IPS DF 6.9 (cell line): ENCODE measurements around the gene OR51V1.

Source experiments
- DNase-seq: peaks from one replicate; pipeline ENCODE4 v3.0.0-alpha.2; 2013; ENCODE audit warnings: low read depth, low spot score
- H3K27ac ChIP-seq: one replicate; pipeline ENCODE4 v1.5.1; 2013; ENCODE audit warnings: low read length, control low read depth
- H3K27me3 ChIP-seq: 2 replicates; pipeline ENCODE4 v1.6.1; 2013; ENCODE audit warnings: mild to moderate bottlenecking, low read length; ENCODE audit not compliant: control insufficient read depth, insufficient read depth
- H3K36me3 ChIP-seq: 2 replicates; pipeline ENCODE4 v1.6.1; 2013; ENCODE audit warnings: low read length; ENCODE audit not compliant: control insufficient read depth, insufficient read depth
- H3K4me1 ChIP-seq: 2 replicates; pipeline ENCODE4 v1.6.1; 2013; ENCODE audit warnings: low read length; ENCODE audit not compliant: control insufficient read depth, insufficient read depth
- H3K4me3 ChIP-seq: 2 replicates; pipeline ENCODE4 v1.5.1; 2013; ENCODE audit warnings: mild to moderate bottlenecking, low read length
- H3K9me3 ChIP-seq: 2 replicates; pipeline ENCODE4 v1.6.1; 2013; ENCODE audit warnings: low read length, inconsistent platforms; ENCODE audit not compliant: control insufficient read depth, insufficient read depth
- WGBS: extraction: QIAGEN DNeasy Blood & Tissue Kit; methylation state at CpG from one replicate; pipeline ENCODE4 v1.1.7; 2013; ENCODE audit warnings: mixed read lengths, missing lambda C conversion rate; ENCODE audit not compliant: insufficient read length, insufficient coverage; 5-methylcytosine and 5-hydroxymethylcytosine counted together

The OR51V1 gene

DNA sequence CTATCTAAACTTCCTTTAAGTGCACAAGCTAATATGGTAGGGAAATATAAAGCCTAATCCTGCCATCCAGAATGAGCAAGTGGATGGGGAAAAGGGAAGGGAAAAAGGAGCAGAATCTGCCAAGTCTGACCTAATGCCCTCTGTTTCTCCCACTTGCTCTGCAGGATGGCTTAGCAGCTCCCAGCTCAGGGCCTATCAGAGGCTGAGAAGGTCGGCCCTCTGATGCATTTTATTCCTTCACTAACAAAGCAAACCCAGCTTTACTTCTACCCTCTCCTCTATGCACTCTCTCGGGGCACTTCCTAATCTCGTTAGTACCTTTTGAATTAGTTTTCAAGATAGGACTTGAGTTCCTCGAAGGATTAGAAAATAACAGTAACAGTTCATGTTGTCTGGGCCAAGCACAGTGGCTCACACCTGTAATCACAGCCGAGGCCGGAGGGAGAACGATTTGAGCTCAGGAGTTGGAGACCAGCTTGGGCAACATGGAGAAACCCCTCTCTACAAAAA, 9.9 kb upstream of the OR51V1 start:
- H3K27ac ChIP-seq: no peak overlapping the region
- no peaks in the 10 kb centered on the region for H3K9me3 ChIP-seq
- H3K36me3 ChIP-seq: no peaks in the 10 kb centered on the region
- no CpG with 5 or more reads among the region's 7 CpGs for WGBS
- no peak for DNase-seq
- H3K4me1 ChIP-seq: no peaks in the 10 kb centered on the region
- H3K4me3 ChIP-seq: no peak overlapping the region
- H3K27me3 ChIP-seq: no peaks in the 10 kb centered on the region; the same call in 1 of the 2 replicates

DNA sequence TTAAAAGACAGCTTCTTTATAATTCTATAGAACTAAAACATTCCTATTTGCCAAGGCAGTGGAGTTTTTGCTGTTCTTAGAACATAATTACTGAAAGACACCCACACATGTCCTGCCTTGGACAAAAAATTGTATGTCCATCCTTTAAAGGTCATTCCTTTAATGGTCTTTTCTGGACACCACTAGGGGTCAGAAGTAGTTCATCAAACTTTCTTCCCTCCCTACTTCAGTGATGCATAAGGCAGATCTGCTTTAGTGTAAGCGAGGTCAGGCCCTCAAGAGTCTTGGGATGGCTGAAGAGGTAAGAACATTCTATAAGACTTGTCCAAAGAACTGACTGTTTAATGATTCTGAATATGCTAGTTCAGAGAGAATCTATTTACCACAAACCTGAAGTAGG, 4.3 kb upstream of the OR51V1 start:
- no peaks in the 10 kb centered on the region for H3K9me3 ChIP-seq
- H3K36me3 ChIP-seq: no peaks in the 10 kb centered on the region
- WGBS: no CpG with 5 or more reads among the region's 1 CpG
- no peak overlapping the region for H3K27ac ChIP-seq
- no peaks in the 10 kb centered on the region for H3K4me1 ChIP-seq
- no peaks in the 10 kb centered on the region for H3K27me3 ChIP-seq
- peak; percentile 20 for DNase-seq
- H3K4me3 ChIP-seq: no peak overlapping the region

DNA sequence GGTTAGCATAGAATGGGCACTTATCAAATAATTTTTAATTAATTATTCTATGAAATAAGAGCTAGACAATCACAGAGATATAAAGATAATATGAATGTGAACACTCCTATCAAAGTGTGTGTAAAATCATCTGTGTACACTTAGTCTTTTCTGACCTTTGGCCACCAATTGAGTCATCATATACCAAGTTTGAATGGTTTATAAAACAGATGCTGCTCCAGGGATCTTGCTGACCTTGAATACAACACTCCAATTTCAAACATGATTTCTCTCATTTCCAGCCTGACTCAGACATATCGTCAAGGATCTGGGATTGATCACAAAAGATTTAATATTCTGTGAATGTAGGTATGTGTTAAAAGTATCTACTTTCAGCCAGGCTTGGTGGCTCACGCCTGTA, 2.9 kb upstream of the OR51V1 start:
- H3K36me3 ChIP-seq: no peaks in the 10 kb centered on the region
- no peak for DNase-seq
- no peaks in the 10 kb centered on the region for H3K27me3 ChIP-seq
- no peak overlapping the region for H3K4me3 ChIP-seq
- no CpG with 5 or more reads among the region's 2 CpGs for WGBS
- H3K9me3 ChIP-seq: no peaks in the 10 kb centered on the region
- H3K27ac ChIP-seq: no peak overlapping the region
- no peaks in the 10 kb centered on the region for H3K4me1 ChIP-seq

DNA sequence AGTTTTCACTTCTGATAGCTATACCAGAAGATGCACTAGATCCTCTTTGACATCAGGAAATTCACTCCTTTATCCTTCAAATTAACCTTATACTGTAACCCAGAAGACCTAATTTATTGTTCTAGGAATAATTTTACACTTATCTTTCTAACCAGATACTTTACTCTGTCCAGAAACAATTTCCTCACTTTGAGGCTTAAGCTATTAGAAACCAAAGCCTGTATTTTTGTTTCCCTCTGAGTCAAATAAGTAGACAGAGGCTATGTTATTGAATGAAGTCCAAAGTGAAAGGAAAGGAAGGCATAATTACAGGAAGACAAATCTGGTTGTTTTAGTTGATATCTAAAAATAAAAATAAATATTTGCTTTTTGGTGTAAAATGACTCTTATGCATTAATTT, 2.2 kb downstream of the OR51V1 start:
- Histone ChIP-seq H3K4me3 (no peak overlapping the region), H3K4me1 (no peaks in the 10 kb centered on the region), H3K36me3 (no peaks in the 10 kb centered on the region), H3K27me3 (no peaks in the 10 kb centered on the region), H3K27ac (no peak overlapping the region), H3K9me3 (no peaks in the 10 kb centered on the region)
- no peak for DNase-seq

DNA sequence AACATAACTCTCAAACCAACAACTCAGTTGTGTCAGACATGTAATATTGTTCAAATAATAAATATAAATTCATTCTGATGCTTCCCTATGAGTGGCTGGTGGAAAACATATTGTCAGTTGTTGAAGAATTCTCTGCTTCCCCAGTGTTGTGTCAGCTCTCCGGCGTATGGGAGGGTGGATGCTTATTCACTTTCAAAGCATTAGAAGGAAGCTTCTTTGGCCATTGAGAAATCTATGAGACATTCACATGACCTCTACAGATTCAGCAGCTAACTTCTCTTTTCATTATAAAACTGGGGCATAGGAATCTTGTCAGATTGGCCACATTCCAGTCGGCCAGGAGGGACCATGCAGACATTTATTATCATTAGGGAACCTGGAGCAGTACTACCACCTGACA, 2.9 kb downstream of the OR51V1 start:
- no peaks in the 10 kb centered on the region for H3K36me3 ChIP-seq
- no peaks in the 10 kb centered on the region for H3K27me3 ChIP-seq
- H3K27ac ChIP-seq: no peak overlapping the region
- no peak for DNase-seq
- H3K4me1 ChIP-seq: no peaks in the 10 kb centered on the region
- no peaks in the 10 kb centered on the region for H3K9me3 ChIP-seq
- no peak overlapping the region for H3K4me3 ChIP-seq
- WGBS: no CpG with 5 or more reads among the region's 3 CpGs

DNA sequence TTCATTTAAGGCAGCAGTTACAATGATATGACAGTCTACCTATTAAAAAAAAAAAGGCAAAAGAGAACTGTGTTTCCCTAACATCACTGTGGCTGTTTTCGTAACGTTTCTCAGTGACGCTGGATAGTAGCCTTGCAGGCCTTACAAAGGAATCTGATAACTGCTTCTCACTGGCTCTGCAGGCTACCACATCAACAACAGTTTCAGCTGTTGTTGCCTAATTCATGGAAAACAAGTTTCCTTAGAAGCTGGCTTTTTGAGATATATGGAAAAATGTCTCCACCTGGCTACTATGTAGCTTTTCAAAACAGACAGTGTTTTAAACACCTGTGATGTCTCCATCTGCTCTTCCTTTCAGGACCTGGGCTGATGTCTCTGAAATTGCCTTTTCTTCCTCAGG, 3.8 kb downstream of the OR51V1 start:
- no peak for DNase-seq
- Histone ChIP-seq H3K36me3 (no peaks in the 10 kb centered on the region), H3K27ac (no peak overlapping the region), H3K4me3 (no peak overlapping the region), H3K9me3 (no peaks in the 10 kb centered on the region), H3K4me1 (no peaks in the 10 kb centered on the region), H3K27me3 (no peaks in the 10 kb centered on the region)
- no CpG with 5 or more reads among the region's 3 CpGs for WGBS

DNA sequence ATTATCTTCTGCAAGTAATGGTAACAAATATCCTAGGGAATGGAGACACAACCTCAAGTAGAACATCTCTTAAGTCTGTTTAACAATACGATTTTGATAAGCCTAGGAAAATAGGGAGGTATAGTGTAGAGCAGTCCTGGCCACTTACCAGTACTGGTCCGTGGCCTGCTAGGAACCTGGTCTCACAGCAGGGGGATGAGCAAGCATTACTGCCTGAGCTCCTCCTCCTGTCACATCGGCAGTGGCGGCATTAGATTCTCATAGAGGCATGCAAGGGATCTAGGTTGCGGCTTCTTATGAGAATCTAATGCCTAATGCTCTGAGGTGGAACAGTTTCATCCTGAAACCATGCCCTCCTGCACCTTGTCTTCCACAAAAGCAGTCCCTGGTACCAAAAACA, 4.4 kb downstream of the OR51V1 start:
- no peaks in the 10 kb centered on the region for H3K4me1 ChIP-seq
- H3K9me3 ChIP-seq: no peaks in the 10 kb centered on the region
- H3K4me3 ChIP-seq: no peak overlapping the region
- H3K36me3 ChIP-seq: no peaks in the 10 kb centered on the region
- H3K27ac ChIP-seq: no peak overlapping the region
- DNase-seq: no peak
- no peaks in the 10 kb centered on the region for H3K27me3 ChIP-seq
- no CpG with 5 or more reads among the region's 5 CpGs for WGBS

DNA sequence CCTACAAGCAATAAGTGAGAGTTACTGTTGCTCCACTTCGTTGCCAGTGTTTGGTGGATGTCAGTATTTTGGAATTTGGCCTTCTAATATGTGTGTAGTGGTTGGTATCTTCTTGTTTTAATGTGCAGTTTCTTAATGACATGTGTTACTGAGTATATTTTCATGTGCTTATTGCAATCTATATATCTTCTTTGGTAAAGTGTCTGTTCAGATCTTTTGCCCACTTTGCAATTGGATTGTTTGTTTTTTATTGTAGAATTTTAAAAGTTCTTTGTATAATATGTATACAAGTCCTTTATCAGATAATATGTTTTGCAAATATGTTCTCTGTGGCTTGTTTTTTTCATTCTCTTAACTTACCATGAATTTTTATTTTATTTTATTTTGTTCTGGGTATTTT, 7.7 kb downstream of the OR51V1 start:
- DNase-seq: no peak
- H3K36me3 ChIP-seq: no peaks in the 10 kb centered on the region
- H3K4me3 ChIP-seq: no peak overlapping the region
- no peaks in the 10 kb centered on the region for H3K4me1 ChIP-seq
- WGBS: no CpG with 5 or more reads among the region's 1 CpG
- H3K27ac ChIP-seq: no peak overlapping the region
- no peaks in the 10 kb centered on the region for H3K27me3 ChIP-seq
- H3K9me3 ChIP-seq: peaks cover 3% of the 10 kb centered on the region

DNA sequence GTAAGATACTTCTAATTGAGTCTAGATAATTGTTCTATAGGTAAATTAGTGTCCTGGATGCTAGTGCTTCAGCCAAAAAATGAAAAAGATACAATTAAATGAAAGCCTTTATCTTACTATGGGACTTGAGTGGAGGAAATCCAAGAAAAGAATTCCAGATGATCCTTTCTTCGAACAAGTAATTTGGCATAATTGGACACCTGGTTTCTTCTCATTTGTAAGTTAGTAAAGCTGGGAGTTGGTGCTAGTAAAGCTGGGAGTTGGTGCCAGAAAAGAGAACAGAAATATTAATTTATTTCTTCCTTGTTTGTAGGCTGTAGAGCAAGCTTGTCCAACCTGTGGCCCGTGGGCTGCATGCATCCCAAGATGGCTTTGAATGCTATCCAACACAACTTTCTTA, 12.3 kb downstream of the OR51V1 start:
- WGBS: no CpG with 5 or more reads among the region's 2 CpGs
- no peak overlapping the region for H3K27ac ChIP-seq

DNA sequence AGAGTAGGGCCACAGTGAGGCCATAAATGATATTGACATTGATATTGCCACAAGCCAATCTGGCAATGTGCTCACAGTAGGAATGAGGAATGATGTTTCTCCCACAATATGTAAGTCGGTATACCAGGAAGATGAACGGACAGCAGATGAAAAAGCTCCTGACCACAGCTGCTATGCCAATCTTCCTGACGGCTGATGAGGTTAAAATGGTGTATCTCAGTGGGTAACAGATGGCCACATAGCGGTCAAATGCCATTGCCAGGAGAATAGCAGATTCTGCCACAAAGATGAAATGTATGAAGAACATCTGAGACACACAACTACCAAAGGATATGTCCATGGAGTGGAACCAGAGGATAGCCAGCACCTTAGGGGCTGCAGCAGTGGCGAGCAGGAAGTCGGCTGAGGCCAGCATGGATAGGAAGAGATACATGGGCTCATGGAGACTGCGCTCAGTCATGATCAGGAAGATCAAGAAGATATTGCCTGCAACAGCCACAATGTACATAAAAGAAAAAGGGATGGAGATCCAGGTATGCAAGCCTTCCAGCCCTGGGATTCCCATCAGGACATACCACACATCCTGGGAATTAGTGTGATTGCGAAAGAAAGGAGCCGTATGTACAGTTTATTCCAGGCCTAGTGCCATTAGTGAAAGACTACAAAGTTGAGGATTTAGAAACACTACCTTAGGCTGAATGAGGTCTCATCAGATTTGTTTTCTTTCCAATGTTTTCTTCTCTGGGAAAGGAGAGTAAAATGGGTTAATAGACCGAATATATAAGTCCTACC, 22.2 kb downstream of the OR51V1 start:
- H3K4me1 ChIP-seq: no peaks in the 10 kb centered on the region
- no peak for DNase-seq
- H3K27me3 ChIP-seq: no peaks in the 10 kb centered on the region
- H3K36me3 ChIP-seq: no peaks in the 10 kb centered on the region
- H3K4me3 ChIP-seq: no peak overlapping the region
- no peak overlapping the region for H3K27ac ChIP-seq
- H3K9me3 ChIP-seq: no peaks in the 10 kb centered on the region
- no CpG with 5 or more reads among the region's 10 CpGs for WGBS

More for the DNA sequence above, 12.3 kb downstream of the OR51V1 start:
- Histone ChIP-seq H3K4me1 (no peaks in the 10 kb centered on the region), H3K36me3 (no peaks in the 10 kb centered on the region), H3K27me3 (no peaks in the 10 kb centered on the region), H3K4me3 (no peak overlapping the region), H3K9me3 (peaks cover 3% of the 10 kb centered on the region)
- DNase-seq: no peak

DNA sequence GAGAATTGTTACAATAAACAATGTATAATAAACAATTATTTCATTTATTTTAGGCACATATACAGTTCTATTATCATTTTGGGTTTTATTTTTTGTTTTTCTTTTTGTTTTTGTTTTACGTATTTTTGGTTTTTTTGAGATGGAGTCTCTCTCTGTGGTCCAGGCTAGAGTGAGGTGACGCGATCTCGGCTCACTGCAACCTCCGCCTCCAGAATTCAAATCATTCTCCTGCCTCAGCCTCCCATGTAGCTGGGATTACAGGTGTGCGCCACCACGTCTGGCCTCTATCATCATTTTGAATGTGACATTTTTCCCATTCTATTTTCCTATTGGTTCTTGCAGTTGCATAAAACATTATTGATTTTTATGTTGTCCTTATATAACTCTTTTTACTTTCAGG, 25.5 kb downstream of the OR51V1 start:
- no CpG with 5 or more reads among the region's 7 CpGs for WGBS

More for the DNA sequence above, 25.5 kb downstream of the OR51V1 start:
- H3K36me3 ChIP-seq: no peaks in the 10 kb centered on the region
- no peak for DNase-seq
- no peak overlapping the region for H3K4me3 ChIP-seq
- H3K27ac ChIP-seq: no peak overlapping the region
- H3K4me1 ChIP-seq: no peaks in the 10 kb centered on the region
- H3K9me3 ChIP-seq: no peaks in the 10 kb centered on the region
- no peaks in the 10 kb centered on the region for H3K27me3 ChIP-seq
